ENCODE data around the gene BBOF1.
A peak's percentile ranks its signal among the peaks of the same experiment; 100 is the strongest.

The BBOF1 gene

DNA sequence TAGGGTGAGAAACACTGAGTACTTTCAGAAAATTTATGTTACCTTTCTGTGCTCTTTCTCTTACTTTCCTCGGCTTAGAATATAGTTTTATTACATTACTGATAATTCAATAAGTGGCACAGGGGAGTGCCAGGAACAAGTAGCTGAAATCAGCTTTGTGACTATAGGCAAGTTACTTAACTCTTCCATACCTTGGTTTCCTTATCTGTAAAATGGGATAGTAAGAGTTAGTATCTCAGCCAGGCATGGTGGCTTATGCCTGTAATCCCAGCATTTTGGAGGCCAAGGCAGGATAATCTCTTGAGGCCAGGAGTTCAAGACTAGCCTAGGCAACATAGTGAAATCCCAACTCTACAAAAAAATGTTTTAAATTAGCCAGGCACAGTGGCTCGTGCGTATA, 15.4 kb downstream of the BBOF1 start:
- no peak for DNase-seq

DNA sequence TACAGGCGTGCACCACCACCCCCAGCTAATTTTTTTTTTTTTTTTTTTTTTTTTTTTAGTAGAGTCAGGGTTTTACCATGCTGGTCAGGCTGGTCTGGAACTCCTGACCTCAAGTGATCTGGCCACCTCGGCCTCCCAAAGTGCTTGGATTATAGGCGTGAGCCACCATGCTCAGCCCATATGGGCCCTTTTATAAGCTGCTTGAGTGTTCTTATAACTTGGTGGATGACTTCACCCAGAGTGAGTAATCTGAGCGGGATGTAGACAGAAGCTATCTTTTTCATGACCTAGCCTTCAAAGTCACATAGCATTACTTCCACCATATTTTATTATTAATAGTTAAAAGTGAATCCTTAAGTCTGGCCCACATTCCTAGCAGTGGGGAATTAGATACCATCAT, 16.4 kb downstream of the BBOF1 start:
- DNase-seq = peak; percentile 32

DNA sequence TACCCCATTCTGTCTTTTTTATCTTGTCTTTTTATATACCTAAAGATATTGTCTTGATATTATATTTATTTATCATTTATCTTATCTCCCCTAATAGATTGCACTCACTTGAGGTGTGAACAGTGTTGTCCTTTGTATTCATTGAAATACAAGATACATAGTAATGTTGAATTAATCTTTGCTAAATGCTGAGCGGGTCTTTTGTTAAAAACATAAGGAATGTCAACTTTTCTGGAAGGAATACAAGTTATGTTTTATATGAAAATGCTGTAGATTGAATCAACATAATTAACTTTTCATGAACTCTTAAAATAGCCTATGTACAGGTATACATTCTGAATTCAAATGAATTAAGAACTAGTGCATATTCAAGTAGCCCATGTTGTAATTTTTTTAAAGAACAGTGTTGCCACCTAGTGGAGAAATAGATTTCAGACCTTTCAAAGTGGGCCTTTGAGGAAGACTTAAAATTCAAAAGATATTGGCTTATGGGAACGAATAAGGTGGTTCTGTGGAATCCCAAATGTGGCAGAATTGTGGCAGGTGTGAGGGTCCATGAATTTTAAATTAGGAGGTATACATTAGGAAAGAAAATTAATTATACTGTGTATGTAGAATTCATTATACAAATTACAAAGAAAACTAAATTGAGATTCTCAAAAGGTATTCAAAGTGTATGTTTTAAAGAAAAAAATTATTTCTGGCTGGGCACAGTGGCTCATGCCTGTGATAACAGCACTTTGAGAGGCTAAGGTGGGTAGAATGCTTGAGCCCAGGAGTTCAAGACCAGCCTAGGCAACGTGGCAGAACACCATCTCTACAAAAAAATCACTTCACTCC, 19.1 kb downstream of the BBOF1 start:
- DNase-seq = peak; percentile 61

DNA sequence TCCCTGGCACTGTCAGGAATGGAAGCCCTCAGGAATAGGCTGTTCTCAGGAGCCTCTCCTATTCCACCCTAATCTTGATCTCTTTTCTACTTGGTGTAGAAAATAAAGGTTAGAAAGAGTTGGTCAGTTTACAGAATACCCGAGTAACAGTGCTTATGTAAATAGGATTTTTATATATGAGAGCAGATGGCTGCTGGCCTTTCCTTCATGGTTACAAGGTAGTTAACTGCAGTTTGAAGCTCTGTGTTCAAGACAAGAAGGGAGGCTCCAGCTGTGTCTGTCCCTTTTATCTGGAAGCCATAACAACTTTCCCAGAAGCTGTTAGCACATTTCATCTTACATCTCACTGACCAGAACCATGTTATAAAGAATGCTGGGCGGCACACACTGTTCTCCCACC, 23.1 kb downstream of the BBOF1 start:
- DNase-seq = no peak

DNA sequence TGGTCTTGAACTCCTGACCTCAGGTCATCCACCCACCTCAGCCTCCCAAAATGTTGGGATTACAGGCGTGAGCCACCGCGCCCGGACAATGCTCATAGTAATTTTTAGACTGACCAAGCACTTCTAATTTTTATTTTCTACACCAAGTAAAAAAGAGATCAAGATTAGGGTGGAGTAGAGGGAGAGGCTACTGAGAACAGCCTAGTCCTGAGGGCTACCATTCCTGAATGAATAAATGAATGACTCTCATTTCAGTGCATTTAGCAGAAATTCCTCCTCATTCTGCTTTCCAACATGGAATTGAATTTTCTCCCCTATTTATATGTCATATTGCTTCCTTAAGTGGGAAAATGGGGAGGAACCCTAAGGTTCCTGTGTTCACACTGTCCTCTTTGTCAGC, 26.4 kb downstream of the BBOF1 start:
- no peak for DNase-seq

DNA sequence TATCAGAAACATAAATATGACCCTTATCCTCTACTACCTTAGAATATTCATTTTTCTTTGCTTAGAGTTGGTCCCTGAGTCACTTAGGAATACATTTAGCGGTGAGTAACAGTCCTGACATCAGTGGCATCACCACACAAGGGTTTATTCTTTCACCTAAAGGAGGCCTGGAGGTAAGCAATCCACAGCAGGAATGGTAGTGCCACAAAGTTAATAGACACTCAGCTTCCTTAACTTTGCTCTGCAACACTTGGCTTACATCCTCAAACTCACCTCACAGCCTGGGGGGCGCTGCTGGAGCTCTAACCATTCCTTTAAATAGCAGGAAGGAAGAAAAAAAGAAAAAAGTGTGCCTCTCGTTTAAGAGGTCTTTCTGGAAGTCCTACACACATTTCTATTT, 29.1 kb downstream of the BBOF1 start:
- no peak for DNase-seq

DNA sequence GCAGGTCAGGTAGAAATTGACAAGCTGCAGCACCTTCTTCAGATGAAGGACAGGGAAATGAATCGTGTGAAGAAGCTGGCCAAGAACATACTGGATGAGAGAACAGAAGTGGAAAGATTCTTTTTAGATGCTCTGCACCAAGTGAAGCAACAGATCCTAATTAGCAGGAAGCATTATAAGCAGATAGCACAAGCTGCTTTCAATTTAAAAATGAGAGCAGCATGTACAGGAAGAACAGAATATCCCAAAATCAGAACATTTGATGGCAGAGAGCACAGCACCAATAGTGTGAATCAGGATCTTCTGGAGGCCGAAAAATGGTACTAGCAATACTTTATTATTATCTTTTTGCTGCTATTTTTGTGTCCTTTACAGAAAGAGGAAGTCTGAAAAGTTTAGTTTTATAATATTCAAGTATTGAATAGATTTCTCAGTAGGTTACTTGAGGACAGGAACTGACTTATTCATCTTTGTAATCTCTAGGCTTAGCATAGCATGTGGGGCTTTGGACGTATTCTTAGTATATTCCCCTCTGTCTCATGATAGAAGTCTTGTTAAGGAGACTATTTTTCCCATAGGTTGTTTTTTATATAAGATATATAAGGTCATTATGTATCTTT, 30.8 kb downstream of the BBOF1 start:
- DNase-seq = no peak

DNA sequence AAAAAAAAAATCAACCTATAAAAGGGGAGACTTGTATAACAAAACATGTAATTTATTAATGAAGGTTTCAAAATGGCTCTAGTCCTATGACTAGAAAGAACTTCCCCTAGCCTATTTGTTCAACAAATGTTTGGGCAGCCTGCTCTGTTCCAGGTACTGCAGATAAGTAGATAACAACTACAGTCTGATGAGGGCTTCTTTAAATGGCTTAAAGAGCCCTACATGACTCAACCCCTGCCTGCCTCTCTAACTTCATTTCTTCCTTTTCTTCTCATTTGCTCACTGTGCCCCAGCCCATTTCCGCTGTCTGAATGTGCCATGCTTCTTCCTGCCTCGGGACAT, 43.6 kb downstream of the BBOF1 start:
- no peak for DNase-seq

DNA sequence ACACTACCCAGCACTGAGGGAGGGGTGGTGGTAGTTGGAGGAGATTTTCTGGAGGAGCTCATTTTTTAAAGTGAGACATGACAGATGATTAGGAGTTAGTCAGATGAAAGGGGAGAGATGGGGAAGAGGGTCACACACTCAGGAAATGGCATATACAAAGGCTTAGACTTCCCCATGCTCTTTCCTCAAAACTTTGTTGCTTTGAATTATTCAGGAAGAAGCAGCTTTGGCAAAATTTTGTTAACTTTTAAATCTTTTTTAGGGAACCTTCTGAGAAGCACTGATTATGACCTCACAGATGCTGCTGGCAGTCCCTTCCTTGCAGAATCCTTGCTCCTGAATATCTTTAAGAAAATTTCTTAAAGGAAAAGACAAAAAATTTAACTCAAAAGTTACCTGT, 45.3 kb downstream of the BBOF1 start:
- DNase-seq = no peak

DNA sequence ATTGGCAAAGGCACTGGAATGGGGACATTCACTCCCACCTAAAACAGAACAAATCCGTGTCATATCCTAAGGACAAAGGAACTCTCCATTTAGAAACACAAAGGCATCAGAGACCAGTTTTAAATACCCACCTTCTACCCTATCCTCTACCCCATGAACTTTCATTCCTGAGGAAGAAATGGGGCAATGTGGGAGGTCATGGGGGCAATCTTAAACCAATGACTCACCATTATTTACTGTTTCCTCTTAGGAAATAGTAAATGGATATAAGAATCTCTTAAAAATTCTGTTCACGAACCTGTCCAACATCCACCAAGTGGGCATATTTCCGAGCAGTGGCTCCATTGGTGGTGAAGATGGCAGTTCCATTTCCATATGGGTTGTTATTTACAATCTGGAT, 45.7 kb downstream of the BBOF1 start:
- no peak for DNase-seq

DNA sequence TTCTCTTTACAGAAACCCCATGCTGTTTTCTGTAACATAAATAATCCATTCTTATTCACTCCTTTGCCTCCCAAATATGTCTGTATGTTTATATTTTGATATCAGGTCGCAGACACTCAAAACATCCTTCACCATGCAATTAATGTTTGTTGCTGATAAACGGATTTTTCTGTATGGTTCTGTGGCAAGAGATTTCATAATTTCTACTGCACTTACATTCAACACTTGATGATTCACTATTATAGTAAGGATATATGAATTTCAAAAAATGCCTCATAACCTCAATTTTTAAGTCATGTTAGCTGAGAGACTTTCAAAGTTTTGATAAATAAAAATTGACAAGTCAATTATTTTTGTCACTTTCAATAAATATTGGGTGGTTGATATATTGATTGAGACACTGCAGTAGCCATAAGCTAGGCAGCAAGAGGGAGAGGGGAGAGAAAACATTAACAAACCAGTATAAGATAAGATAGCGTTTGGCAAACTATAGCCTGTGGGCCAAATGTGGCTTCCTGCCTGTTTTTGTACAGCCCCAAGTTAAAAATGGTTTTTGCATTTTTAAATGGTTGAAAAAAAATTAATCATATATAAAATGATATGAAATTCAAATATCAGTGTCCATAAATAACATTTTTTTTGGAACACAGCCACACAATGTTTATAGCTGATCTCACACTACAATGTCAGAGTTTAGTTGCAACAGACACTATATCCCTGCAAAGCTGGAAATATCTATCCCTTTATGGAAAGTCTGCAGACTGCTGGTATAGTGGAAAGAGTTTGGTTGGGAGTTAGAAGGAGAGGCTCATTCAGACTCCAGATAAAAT, 46.8 kb downstream of the BBOF1 start:
- DNase-seq = peak; percentile 18

DNA sequence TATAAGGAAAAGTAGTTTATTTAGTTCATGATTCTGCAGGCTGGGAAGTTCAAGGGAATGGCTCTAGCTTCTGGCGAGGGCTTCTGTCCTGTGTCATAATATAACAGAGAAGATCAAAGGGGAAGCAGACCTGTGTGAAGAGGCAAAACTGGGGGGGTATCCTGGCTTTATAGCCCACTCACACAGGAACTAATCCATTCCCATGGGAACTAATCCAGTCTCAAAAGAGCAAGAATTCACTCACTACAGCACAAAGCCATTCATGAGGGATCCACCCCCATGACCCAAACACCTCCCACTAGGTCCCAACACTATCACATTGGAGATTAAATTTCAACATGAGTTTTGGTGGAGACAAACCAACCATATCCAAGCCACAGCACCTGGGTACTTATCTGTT, 58.3 kb downstream of the BBOF1 start:
- DNase-seq = no peak

DNA sequence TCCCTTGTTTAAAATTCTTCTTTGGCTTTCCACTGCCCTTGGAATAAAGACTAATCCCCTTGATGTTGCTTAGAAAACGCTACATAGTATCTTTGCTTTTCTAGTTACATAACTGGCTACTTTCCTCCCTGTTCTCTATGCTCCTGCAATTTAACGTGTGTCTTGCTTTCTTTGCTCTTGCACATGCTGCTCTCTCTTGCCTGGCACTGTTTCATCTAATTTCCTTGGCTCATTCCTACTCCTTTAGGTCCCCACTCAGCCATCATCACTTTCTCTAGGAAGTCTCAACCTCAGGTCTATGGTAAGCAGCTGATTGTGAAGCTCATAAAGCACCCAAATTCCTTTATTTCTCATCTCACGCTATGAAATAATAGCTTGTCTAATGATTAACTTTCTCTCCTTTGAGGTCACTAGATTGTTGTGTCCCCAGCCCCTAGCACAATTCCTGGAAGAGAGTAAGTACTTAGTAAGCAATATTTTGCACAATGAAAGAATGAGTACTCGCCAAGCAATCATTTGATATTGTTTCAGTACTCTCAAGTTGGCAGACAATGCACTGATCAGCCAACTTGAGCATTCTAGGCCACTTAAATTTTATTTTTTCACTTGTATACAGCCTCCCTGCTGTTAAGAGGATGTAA, 61.8 kb downstream of the BBOF1 start:
- no peak for DNase-seq

DNA sequence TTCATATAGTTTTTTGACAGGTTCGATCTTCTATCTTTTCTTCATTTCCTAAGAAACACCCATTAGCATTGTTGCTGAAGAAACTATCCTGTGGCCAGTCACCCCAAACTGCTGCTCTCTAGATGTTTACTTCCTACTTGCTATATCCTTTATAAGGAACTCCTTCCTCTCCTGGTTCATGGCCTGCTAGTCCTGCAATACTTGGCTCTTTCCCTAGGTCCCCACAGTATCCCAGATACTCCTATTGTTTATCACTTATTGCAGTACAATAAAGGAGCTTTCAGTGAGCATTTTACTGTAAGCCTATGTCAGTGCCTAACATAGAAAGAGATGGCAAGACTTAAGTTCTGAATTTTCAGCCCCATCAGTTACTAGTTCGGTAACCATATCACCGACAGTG, 62.3 kb downstream of the BBOF1 start:
- DNase-seq = no peak

DNA sequence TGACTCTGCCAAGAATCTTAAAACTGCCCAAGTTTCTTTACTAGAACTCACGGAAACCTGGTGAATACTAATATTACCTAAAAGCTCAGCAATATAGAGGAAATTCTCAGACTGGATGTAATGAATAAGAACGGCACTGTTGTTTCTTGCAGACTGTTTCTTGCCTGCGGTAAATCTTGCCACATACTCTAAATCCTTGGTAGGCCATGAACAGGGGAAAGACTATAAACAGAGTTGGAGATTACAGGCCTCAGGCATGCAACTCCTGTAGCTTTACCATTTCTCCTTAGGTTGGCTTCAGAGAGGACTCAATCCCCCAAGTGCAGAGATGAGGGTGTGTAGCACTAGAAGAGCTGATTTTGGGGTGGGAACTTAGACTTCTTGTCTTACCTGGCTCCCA, 64.0 kb downstream of the BBOF1 start:
- no peak for DNase-seq

DNA sequence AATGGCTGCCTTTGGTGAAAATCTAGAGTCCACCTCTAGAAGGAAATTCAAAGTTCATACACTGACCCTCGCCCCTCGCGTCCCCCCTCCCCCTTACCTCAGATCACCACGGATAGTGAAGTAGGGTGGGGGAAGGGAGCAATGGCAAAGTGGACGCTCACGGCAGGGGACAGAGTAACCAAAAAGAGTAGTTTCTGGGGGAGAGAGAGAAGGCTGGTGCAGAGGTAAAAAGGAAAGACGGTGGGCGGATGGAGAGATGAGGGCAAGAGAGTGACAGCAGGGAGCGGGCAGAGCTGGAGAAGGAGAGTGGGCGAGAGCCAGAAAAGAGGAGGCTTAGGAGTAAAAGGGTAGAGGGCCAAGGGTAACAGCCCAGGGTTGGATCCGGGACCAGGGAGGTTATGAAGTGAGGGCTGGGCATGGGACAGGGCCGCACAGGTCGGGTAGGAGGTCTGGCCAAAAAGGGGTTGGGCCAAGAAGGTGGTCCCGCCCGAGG, 64.7 kb downstream of the BBOF1 start:
- DNase-seq = no peak

DNA sequence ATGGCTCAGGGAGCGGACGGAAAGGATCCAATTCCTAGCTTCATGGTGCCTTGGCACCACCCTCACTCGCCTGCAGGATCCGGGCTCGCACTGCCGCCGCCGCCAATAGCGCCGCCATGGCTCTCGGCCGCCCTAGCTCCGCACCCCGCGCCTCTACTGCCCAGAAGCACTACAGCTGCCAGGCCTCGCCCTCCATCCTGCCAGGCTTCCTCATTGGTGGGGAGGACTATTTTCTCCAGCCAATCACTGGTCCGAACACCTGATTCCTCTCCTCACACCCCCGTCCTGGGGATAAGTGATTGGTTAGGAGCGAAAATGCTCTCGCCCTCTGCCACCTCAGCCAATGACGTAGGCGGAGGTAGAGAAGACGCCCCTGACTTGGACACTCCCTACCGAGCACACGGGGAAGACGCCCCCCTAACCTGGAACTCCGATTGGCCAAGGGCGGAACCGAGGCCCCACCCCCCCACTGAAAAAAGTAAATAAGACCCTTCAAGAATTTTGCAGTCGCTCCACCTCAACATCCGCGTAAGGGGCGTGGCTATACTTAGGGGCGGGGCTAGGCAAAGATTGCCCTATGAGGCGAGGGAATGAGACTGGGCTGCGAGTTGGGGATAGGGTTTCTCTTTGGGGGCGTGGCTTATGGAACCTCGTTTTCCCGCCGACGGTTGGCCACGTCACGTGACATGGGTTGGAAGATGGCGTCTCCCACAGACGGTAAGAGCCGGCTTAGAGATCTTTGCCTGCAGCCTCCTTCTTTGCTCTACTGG, 65.3 kb downstream of the BBOF1 start, which contains the start of the genes ALDH6A1 and LIN52:
Gene ALDH6A1 (minus strand): TSS at position 177 of the 770 bp plus-strand sequence. CDS start 59 bp downstream, at position 118.
Gene LIN52 (plus strand): TSS at position 680 of the 770 bp plus-strand sequence. CDS start 19 bp downstream, at position 699.
- peak; percentile 100 for DNase-seq

DNA sequence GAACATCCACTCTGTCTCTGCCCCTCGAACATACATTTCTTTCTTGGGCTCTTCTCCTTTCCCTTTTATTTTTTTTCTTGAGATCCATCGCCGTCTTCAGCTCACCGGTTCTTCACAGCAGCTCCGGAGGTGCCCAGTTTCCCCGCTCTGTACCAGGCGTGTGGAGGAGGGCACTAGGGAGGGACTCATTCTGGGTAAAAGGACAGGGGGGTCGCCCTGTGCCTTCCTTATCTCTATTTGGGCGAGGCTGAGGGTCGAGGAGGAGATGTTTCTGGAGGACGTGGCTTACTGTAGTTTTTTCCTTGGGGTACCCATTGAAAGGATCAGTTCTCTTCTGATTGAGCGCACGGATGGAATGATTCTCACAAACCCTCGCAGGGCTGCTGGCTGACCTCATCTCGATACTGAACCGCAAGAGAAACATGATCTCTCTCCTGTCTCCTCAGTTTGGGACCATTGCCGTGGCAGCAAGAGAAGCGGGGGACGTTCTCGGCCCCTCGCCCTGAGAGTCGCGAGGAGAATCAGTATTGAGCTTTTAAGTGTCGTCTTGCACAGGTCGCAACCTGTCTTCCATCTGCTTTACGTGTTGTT, 66.0 kb downstream of the BBOF1 start:
- peak; percentile 13 for DNase-seq

DNA sequence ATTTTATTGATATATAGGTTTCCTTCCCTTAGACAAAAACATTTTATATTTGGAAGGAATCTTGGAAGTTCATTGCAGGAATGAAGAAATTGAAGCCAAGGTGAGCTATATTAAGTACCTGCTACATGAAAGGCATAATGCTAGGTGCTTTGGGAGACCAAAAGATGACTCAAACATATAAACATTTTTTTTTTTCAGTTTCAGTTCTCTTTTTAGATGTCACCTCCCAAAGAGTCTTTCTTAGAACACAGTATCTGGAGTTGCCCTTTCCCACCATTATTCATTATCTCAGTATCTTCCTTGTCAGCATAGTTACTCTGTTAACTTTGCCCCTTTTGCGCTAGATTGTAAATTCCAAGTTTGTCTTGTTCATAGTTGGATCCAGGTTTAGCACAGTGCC, 66.7 kb downstream of the BBOF1 start:
- no peak for DNase-seq

DNA sequence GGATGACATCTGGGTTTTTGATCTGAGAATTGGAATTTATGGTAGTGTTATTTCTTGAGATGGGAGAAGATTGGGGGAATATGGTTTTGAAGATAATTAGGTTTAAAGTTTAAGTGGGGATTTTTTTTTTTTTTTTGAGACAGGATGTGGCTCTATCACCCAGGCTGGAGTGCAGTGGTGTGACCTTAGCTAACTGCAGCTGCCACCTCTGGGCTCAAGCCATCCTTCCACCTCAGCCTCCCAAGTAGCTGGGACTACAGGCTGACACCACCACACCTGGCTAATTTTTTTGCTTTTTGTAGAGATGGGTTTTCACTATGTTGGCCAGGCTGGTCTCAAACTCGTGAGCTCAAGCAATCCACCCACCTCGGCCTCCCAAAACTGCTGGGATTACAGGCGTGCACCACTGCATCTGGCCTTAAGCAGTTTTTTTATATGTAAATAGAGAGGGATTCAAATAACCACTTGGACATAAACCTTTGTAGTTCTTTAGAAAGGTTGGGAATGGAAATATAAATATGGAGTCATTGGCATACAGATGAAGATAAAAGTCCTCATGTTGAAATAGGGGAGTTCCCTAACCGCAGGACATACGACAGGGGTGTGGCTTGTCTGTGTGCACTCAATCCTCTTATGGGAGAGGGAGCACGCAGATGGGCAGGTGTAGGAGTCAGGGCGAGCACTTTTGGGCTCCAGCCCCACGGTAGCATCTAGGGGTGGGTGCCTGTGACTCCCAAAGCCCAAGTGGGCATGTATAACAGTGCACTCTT, 70.3 kb downstream of the BBOF1 start:
- no peak for DNase-seq

DNA sequence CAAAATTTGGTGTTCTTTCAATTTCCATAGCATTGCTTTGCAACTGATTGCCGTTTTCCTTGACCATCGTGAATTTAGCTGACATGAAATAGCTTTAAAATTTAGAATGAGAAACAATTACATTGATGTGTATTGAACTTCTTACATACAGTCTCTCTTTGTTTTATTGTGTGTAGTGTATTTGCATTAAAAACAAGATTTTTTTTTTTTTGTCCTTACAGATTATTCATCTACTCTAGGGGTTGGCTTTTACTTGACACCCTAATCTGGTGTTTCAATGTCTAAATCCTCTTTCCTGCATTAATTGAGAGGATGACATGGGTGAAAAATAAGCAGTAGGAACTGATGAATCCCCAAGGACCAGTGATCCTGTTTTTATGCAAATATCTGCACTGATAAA, 86.2 kb downstream of the BBOF1 start:
- no peak for DNase-seq

All from fibroblast of upper back skin (primary cell).